ENCODE measurements around the gene FNDC3B. TPM values are rescaled to one million over a fixed set of nuclear protein-coding genes. Genes with fewer than 3 reads are reported as not detected.

Gene FNDC3B
- total RNA-seq, 4 donors from 2014 or later: 131 to 179 (median 170) TPM

GRCh38 chr3:172223870-172224269 is 184.5 kb downstream of the FNDC3B start:
- TF ChIP-seq CTCF (IDR thresholded peaks at IDR 0.05; ENCODE audit: low read depth): no peak

GRCh38 chr3:172224560-172225214 is 185.3 kb downstream of the FNDC3B start:
- TF ChIP-seq CTCF (IDR thresholded peaks at IDR 0.05; ENCODE audit: low read depth): no peak

- TF ChIP-seq CTCF (IDR thresholded peaks at IDR 0.05; ENCODE audit: low read depth): no peak
Observed at GRCh38 chr3:172225215-172225707, 185.9 kb downstream of the FNDC3B start.

- TF ChIP-seq CTCF (IDR thresholded peaks at IDR 0.05; ENCODE audit: low read depth): no peak
Observed at GRCh38 chr3:172226831-172227230, 187.5 kb downstream of the FNDC3B start.

- no peak for TF ChIP-seq CTCF (IDR thresholded peaks at IDR 0.05; ENCODE audit: low read depth)
Observed at GRCh38 chr3:172227340-172228035, 188.1 kb downstream of the FNDC3B start.

- no peak for TF ChIP-seq CTCF (IDR thresholded peaks at IDR 0.05; ENCODE audit: low read depth)
Observed at GRCh38 chr3:172228036-172228415, 188.6 kb downstream of the FNDC3B start.

GRCh38 chr3:172229462-172229861 is 190.1 kb downstream of the FNDC3B start:
- TF ChIP-seq CTCF (IDR thresholded peaks at IDR 0.05; ENCODE audit: low read depth): no peak
